HG02981 (cell line): ENCODE measurements around the gene NPHP4.
"Not testable (repeated sequence)": the region's sequence is repeated elsewhere in the genome, so short reads cannot be mapped to it uniquely, and the experiment has no call there.

Source experiments
- ATAC-seq: cut with Tn5 transposase; IDR thresholded peaks from one replicate; pipeline ENCODE4 v1.9.1; 2021; ENCODE audit warnings: mild to moderate bottlenecking, moderate library complexity; ENCODE audit not compliant: unreplicated experiment

NPHP4 gene

GRCh38 chr1:5896706-5897660 lies 95.2 kb downstream of the NPHP4 start:
- ATAC-seq, result no peak

DNA sequence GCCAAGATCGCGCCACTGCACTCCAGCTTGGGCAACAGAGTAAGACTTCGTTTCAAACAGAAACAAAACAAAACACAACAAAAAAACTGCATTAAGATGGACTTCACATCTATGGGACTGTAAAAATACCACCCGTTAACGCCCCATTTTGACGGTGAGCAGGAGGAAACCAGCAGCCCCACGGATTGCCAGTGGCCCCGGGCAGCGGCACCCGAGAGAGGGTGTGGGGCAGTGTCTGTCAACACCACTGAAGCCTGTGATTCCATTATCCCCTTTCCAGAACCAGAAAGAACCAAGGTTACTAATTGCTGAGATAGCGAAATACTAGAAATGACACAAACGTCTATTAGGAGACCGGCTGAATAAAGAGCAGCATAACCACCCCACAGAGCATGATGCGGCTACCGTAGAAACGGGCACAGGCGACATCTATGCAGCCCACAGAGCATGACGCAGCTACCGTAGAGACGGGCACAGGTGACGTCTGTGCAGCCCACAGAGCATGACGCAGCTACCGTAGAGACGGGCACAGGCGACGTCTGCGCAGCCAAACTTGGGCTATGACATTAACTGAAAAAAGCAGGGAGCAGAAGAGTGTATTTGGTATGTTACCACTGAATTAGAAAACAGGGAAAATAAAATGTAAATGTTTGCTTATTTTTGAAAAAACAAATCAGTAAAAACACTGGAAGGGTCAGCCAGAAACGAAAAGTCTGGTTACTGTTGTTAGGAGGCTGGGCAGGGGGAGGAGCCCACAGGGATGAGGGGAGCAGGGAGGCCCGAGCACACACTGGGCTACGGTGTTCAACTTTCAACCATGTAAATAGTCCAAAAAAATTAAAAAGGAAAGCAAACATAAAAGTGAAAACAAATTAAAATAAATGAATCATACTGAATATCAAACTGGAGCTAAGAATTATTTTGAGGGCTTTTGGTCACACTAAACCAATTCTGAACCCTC lies 96.5 kb downstream of the NPHP4 start:
- ATAC-seq, result no peak

DNA sequence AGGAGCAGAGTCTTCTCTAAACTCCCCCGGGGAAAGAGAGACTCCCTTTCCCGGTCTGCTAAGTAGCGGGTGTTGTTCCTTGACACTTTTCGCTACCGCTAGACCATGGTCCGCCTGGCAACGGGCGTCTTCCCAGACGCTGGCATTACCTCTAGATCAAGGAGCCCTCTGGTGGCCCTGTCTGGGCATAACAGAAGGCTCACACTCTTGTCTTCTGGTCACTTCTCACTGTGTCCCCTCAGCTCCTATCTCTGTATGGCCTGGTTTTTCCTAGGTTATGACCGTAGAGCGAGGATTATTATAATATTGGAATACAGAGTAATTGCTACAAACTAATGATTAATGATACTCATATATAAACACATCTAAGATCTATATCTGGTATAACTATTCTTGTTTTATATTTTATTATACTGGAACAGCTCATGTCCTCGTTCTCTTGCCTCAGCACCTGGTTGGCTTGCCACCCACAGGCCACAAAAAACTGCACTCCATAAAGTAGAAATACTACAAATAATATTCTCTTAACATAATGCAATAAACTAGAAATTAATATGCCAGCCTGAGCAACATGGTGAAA lies 98.4 kb downstream of the NPHP4 start:
- ATAC-seq, result not testable (repeated sequence)

DNA sequence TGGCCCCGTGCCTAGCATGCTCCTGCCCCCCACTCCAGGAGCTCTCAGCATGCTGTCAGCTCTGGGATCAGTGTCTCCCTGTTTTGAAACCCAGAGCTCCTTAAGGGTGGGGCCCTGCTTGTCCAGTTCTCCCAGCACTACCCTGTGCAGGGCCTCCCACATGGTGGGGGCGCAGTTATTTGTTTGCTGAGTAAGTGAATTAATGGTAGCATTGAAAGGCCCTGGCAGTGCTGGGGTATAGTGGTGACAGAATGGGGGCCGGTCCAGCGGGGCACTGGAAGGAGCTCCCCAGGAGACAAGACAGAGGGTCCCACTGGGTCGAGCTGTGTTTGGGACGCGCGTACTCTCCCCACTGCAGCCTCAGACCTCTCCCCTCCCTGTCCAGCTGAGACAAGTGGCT lies 99.9 kb downstream of the NPHP4 start:
- no peak for ATAC-seq

DNA sequence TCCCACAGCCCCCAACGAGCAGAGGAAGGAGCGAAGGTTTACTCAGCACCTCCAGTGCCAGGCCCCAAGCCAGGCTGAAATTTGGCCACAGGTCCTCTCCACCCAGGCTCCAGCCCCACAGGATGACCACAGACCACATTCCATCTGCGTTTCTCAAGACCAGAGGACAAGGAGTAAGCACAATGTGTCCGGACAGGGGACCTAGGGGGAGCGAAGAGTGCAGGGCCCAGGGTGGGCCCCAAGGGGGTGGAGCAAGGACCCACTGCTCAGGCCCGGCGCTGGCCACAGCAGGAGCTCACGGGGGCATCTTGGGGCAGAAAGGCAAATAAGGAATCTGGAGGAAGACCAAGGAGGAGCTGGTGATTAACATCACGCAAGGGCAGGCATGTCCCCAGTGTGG lies 100.5 kb downstream of the NPHP4 start:
- no peak for ATAC-seq

GRCh38 chr1:5891137-5891536 lies 101.1 kb downstream of the NPHP4 start:
- ATAC-seq, result no peak

DNA sequence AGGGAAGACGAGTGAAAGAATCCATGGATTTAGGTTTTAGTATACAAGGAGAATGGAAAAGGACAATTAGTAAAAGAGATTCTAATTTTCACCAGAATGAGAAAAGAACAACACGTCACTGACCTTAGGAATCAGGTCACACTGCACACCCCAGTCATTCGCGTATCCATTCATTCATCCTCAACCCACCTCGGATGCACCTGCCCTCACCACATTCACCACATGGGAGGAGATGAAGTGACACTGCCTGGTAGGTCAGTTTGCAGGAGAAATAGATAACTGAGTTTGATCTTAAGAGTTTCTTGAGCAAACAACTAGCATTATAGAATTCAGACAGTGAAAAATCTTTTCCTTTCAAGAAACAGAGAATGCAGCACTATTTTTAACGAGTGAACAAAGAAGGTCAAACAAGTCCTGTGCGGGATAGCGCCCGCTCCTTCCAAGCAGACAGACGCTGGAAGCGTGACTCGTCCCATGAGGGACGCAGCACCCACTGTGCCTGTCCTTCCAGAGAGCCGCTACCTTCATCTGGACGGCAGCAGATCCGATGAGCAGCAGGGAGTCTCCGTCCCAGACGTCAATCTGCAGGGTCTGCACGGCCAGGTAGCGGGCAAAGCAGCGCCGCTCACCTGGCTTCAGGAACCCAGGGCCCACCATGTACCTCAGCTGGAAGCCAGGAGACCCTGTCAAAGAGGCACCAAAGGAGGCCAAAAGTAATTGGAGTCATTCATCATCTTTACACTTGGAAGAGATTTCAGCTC lies 101.7 kb downstream of the NPHP4 start:
- no peak for ATAC-seq

GRCh38 chr1:5889901-5890300 lies 102.3 kb downstream of the NPHP4 start:
- ATAC-seq, result no peak

DNA sequence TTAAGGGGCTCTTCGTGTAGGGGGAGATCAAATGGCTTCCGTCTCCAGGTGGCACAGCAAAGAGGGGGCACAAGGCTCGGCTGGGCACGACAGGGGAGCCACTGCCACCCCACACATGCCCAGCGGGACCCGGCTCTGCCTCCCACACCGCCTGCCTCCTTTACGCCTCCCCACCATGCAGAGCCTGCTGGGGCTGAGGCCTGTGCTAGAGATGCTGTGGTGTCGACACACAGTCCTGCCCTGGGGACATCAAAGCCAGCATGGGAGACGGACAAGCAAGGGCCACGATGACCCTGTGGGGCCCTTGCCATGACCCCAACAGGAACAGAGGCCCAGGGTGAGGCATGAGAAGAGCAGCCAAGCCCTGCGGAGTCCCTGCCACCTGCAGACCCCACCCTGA lies 102.8 kb downstream of the NPHP4 start:
- no peak for ATAC-seq

DNA sequence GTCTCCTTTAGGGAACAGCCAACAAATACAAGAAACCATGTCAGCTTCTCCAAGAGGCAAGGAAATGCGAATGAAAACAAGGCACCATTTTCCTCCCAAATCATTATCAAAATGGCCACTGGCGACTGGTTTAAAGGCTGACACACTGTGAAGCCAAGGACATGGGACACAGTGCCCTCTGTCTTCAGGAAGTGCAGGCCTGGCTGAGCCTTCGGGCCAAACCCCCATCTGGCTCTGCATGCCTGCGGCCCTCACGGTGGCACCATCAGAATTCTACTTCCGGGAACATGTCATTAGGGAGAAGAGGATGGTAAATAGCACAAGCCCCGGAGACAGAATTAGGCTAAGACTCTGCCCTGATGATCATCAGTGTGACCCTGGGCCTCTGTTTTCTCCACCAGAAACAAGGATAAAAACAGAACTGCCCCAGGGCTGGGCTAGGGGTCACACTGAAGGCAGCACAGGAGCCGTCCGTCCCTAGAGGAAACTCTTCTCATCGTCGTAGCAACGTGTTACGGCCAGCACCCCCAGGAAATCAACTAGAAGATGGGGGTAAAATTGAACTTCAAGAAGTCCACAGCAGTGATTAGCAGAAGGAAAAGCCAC lies 103.5 kb downstream of the NPHP4 start:
- no peak for ATAC-seq

DNA sequence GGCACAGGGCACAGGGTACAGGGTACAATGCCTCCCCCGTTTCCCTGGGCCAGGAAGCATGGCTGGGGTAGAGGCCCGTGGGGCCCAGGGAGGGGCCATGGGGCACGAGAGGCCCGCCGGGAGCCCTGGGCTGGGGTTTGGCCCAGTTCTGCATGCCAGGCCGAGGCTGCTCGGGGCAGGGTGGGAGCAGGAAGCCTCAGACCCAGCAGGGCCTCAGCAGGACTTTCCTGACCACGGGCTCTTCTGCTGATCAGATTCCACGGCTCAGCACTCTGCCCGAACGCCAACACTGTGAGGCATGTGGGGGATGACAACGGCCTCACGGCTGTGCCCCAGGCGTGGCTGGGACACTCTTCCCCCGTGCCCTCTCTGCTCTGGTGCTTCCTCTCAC lies 104.3 kb downstream of the NPHP4 start:
- no peak for ATAC-seq

- ATAC-seq, result no peak
Measured at GRCh38 chr1:5887349-5887970, 104.8 kb downstream of the NPHP4 start.

GRCh38 chr1:5886541-5887348 lies 105.5 kb downstream of the NPHP4 start:
- no peak for ATAC-seq

DNA sequence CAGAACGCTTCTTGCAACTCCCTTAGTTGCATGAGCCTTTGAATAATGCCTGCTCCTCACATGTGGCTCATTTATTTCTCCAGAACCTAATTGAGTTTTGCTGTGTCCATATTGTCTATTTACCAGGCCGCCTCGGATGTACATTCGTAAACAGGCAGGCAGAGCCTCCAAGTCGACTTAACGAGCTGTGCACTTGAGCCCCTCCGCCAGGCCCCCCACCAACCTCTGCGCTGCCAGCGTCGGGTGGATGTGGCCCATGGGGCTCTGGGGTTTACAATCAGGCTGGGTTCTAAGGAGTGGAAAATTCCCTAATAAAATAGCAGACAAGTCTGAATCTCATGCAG lies 106.1 kb downstream of the NPHP4 start:
- no peak for ATAC-seq

DNA sequence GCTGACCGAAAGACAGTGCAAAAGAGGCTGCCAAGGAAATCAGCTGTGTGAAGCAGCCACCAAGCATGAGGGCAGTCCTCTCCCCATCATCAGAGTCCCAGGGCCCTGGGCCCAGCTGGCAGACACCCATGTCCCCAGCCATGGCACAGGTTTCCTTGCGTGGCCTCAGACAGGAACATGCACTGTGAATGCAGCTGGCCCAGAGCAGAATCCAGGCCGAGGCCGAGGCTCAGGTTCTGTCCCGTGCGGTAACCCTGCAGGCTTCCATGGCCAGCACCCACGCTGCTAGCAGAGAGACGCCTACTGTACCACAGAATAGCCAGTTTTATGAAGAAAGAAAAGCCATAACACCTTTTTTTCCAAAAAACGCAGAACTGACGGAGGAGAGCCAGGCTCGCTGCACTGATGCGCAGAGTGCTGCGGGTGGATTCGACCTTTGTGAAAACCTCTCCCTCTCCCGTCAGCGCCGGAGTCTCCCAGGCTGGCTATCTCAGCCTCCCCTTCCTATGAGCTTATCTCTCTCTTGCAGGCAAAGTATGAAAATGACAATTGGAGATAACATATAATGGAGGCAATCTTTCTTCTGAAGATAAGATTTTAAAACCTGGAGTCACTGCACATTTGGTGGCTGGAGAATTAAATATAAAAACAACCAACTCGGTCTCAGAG lies 106.6 kb downstream of the NPHP4 start:
- ATAC-seq, result no peak

DNA sequence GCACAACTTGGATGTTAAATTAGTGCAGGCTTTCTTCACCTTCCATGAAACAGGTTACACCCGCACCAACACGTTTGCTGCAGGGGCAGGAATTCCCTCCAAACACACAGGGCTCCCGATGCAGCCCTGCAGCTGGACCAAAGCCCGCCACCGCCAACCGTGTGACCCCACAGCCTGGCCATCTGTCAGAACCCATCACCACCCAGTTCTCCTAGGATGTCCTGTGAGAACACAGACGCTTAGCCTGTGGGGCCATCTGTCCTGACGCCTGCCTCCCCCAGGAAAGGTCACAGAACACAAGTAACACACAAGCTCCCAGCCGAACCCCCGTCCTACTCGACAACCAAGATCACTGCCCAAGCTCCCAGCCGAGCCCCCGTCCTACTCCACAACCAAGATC lies 108.1 kb downstream of the NPHP4 start:
- no peak for ATAC-seq

GRCh38 chr1:5883129-5884048 lies 108.8 kb downstream of the NPHP4 start:
- no peak for ATAC-seq
